ENCODE measurements around the gene GAB4. TPM values are rescaled to one million over a fixed set of nuclear protein-coding genes. Genes with fewer than 3 reads are reported as not detected.

The GAB4 gene
- total and polyA plus RNA-seq, 2 of the 13 experiments (the other 11 are each of a cell fraction or from before 2014, with no cell fraction given) = not detected

DNA sequence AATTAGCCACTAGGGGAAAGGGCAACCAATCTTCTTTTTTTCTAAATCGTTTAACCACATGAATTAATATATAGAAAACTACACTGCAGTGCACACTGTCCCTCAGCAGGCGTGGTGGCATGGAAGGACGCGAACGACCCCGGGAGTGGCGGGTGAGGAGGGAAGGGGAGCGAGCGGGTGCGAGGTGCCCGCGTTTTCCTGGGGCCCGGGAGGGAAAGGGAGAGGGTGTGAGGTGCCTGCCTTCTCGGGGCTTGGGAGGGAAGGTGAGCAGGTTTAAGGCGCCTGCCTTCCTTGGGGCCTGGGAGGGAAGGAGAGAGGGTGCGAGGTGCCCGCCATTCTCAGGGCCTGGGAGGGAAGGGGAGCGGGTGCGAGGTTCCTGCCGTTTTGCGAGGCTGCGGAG, 765 bp downstream of the GAB4 start:
- ChIA-PET CTCF (ENCODE audit: low intra/inter-chr PET ratio, low total read pairs) (no interaction called here), POLR2A (no interaction called here)
- 67% methylated on average over 15 of the region's 22 CpGs for WGBS (ENCODE audit: low lambda C conversion rate)
- no peaks in the 10 kb centered on the region for H3K36me3 ChIP-seq (replicated peaks in 1 of 2; ENCODE audit: control insufficient read depth in 1 of 2, insufficient read depth in 2 of 2, low read length in 2 of 2)
- TF ChIP-seq HMGXB4 (CRISPR knock-in tag; IDR thresholded peaks at IDR 0.05; ENCODE audit: borderline replicate concordance in 1 of 2, low read depth in 1 of 2) (no peak), TARDBP (CRISPR knock-in tag; IDR thresholded peaks at IDR 0.05) (no peak), ARNTL (CRISPR knock-in tag; IDR thresholded peaks at IDR 0.05) (no peak), ZNF326 (CRISPR knock-in tag; IDR thresholded peaks at IDR 0.05; ENCODE audit: borderline replicate concordance) (no peak), TSC22D2 (CRISPR knock-in tag; IDR thresholded peaks at IDR 0.05; ENCODE audit: borderline replicate concordance) (no peak), TOPORS (CRISPR knock-in tag; IDR thresholded peaks at IDR 0.05) (no peak), KLF16 (CRISPR knock-in tag; IDR thresholded peaks at IDR 0.05) (no peak)
- no TSS peak for BruUV-seq (replicated peaks)
- no peaks in the 10 kb centered on the region for H4K20me1 ChIP-seq (ENCODE audit: insufficient read depth, low read length)
- intact Hi-C loops (cut with micrococcal nuclease; ENCODE audit: unreplicated experiment) (no loop called here), in situ Hi-C loops (cut with HindIII; ENCODE audit: extremely low pct_ligation_motif_present, low pct_unique_long_range_greater_than_20kb) (no loop called here)
- DNase-seq (ENCODE audit: low spot score) = no peak
- H2AFZ ChIP-seq (ENCODE audit: low read length) = no peak overlapping the region
- no peak for ATAC-seq
- FAIRE-seq = no peak
- no peaks in the 10 kb centered on the region for H3K9me3 ChIP-seq (ENCODE audit: low read length)
- no peak overlapping the region for H3K27ac ChIP-seq (ENCODE audit: extremely low read length, insufficient read depth, low read length)
- H3K4me3 ChIP-seq (replicated peaks in 1 of 3; ENCODE audit: insufficient read depth in 1 of 3, low read depth in 2 of 3, low read length in 3 of 3) = no peak overlapping the region
- no peak overlapping the region for H3K9ac ChIP-seq (ENCODE audit: insufficient read depth, low read depth, low read length)
- H3K27me3 ChIP-seq (ENCODE audit: control insufficient read depth in 1 of 2, insufficient read depth in 2 of 2, low read length in 2 of 2) = no peaks in the 10 kb centered on the region
- no peak overlapping the region for H3K4me2 ChIP-seq (ENCODE audit: low read depth, low read length)
- no peaks in the 10 kb centered on the region for H3K79me2 ChIP-seq (ENCODE audit: insufficient read depth, low read length)
- H3K4me1 ChIP-seq (ENCODE audit: insufficient read depth, low read length) = no peaks in the 10 kb centered on the region

DNA sequence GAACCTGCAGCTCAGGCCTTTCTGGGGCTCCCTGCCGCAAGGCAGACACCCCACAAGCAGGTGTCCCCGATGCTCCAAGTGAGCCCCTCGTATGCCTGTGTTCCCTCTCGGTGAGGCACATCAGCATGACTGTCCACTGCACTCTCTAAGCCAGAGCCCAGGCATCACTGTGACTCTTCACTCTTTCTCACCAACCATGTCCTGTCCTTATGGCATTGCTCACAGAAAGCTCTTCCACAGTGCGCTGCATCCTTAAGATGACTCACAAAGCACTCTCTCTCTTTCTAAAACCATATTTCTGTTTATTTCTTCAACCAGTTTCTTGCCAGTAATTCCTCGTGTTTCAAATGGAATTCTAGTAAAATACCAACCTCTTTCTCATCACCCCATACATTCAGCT, 18.1 kb downstream of the GAB4 start:
- BruUV-seq (replicated peaks) = no TSS peak
- no peak overlapping the region for H2AFZ ChIP-seq (ENCODE audit: low read length)
- in situ Hi-C loops (cut with HindIII; ENCODE audit: extremely low pct_ligation_motif_present, low pct_unique_long_range_greater_than_20kb) (no loop called here), intact Hi-C loops (cut with micrococcal nuclease; ENCODE audit: unreplicated experiment) (no loop called here)
- ChIA-PET CTCF (ENCODE audit: low intra/inter-chr PET ratio, low total read pairs) (no interaction called here), POLR2A (no interaction called here)
- no peak overlapping the region for H3K4me3 ChIP-seq (replicated peaks in 1 of 3; ENCODE audit: insufficient read depth in 1 of 3, low read depth in 2 of 3, low read length in 3 of 3)
- no peak overlapping the region for H3K4me2 ChIP-seq (ENCODE audit: low read depth, low read length)
- no peaks in the 10 kb centered on the region for H4K20me1 ChIP-seq (ENCODE audit: insufficient read depth, low read length)
- H3K27me3 ChIP-seq (ENCODE audit: control insufficient read depth in 1 of 2, insufficient read depth in 2 of 2, low read length in 2 of 2) = no peaks in the 10 kb centered on the region; a peak in 1 of 5 replicates
- ATAC-seq = no peak
- H3K79me2 ChIP-seq (ENCODE audit: insufficient read depth, low read length) = no peaks in the 10 kb centered on the region
- H3K36me3 ChIP-seq (replicated peaks in 1 of 2; ENCODE audit: control insufficient read depth in 1 of 2, insufficient read depth in 2 of 2, low read length in 2 of 2) = no peaks in the 10 kb centered on the region
- no peak for DNase-seq (ENCODE audit: low spot score)
- H3K9ac ChIP-seq (ENCODE audit: insufficient read depth, low read depth, low read length) = no peak overlapping the region
- H3K27ac ChIP-seq (ENCODE audit: extremely low read length, insufficient read depth, low read length) = no peak overlapping the region
- WGBS (ENCODE audit: low lambda C conversion rate) = 3% methylated on average over 6 of the region's 6 CpGs
- no peak for FAIRE-seq
- no peaks in the 10 kb centered on the region for H3K9me3 ChIP-seq (ENCODE audit: low read length)
- H3K4me1 ChIP-seq (ENCODE audit: insufficient read depth, low read length) = no peaks in the 10 kb centered on the region
- TF ChIP-seq TBP (CRISPR knock-in tag; IDR thresholded peaks at IDR 0.05) (no peak), ZIK1 (CRISPR knock-in tag; IDR thresholded peaks at IDR 0.05; ENCODE audit: borderline replicate concordance, low read depth) (no peak), NCOA1 (CRISPR knock-in tag; IDR thresholded peaks at IDR 0.05) (no peak)
- TF ChIP-seq, protein P1, sequence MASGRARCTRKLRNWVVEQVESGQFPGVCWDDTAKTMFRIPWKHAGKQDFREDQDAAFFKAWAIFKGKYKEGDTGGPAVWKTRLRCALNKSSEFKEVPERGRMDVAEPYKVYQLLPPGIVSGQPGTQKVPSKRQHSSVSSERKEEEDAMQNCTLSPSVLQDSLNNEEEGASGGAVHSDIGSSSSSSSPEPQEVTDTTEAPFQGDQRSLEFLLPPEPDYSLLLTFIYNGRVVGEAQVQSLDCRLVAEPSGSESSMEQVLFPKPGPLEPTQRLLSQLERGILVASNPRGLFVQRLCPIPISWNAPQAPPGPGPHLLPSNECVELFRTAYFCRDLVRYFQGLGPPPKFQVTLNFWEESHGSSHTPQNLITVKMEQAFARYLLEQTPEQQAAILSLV (CRISPR knock-in tag; IDR thresholded peaks at IDR 0.05; ENCODE audit: borderline replicate concordance) = no peak
- TF ChIP-seq, protein P2, sequence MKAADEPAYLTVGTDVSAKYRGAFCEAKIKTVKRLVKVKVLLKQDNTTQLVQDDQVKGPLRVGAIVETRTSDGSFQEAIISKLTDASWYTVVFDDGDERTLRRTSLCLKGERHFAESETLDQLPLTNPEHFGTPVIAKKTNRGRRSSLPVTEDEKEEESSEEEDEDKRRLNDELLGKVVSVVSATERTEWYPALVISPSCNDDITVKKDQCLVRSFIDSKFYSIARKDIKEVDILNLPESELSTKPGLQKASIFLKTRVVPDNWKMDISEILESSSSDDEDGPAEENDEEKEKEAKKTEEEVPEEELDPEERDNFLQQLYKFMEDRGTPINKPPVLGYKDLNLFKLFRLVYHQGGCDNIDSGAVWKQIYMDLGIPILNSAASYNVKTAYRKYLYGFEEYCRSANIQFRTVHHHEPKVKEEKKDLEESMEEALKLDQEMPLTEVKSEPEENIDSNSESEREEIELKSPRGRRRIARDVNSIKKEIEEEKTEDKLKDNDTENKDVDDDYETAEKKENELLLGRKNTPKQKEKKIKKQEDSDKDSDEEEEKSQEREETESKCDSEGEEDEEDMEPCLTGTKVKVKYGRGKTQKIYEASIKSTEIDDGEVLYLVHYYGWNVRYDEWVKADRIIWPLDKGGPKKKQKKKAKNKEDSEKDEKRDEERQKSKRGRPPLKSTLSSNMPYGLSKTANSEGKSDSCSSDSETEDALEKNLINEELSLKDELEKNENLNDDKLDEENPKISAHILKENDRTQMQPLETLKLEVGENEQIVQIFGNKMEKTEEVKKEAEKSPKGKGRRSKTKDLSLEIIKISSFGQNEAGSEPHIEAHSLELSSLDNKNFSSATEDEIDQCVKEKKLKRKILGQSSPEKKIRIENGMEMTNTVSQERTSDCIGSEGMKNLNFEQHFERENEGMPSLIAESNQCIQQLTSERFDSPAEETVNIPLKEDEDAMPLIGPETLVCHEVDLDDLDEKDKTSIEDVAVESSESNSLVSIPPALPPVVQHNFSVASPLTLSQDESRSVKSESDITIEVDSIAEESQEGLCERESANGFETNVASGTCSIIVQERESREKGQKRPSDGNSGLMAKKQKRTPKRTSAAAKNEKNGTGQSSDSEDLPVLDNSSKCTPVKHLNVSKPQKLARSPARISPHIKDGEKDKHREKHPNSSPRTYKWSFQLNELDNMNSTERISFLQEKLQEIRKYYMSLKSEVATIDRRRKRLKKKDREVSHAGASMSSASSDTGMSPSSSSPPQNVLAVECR (CRISPR knock-in tag; IDR thresholded peaks at IDR 0.05; ENCODE audit: borderline replicate concordance) = no peak

Measured in HepG2 (cell line).